IPS-18a (cell line): Measurements from ENCODE around the gene CHPT1.

Experiments
- H3K27ac ChIP-seq: one replicate; pipeline ENCODE4 v1.5.1; 2013; ENCODE audit warnings: low read length
- H3K27me3 ChIP-seq: one replicate; pipeline ENCODE4 v1.6.1; 2013; ENCODE audit warnings: mild to moderate bottlenecking, low read length; ENCODE audit not compliant: control insufficient read depth, insufficient read depth
- H3K36me3 ChIP-seq: one replicate; pipeline ENCODE4 v1.6.1; 2013; ENCODE audit warnings: low read depth, low read length; ENCODE audit not compliant: control insufficient read depth
- H3K4me1 ChIP-seq: one replicate; pipeline ENCODE4 v1.6.1; 2013; ENCODE audit warnings: low read depth, low read length; ENCODE audit not compliant: control insufficient read depth
- H3K4me3 ChIP-seq: one replicate; pipeline ENCODE4 v1.5.1; 2013; ENCODE audit warnings: low read length
- H3K9ac ChIP-seq: one replicate; pipeline ENCODE4 v1.6.1; 2013; ENCODE audit warnings: mild to moderate bottlenecking, low read length, moderate library complexity
- H3K9me3 ChIP-seq: one replicate; pipeline ENCODE4 v1.6.1; 2013; ENCODE audit warnings: low read depth, low read length; ENCODE audit not compliant: control insufficient read depth

CHPT1 gene

GRCh38 chr12:101703487-101703886 is 6.0 kb downstream of the CHPT1 start:
- H3K27me3 ChIP-seq: peaks cover 4% of the 10 kb centered on the region
- H3K4me3 ChIP-seq: no peak overlapping the region
- no peak overlapping the region for H3K27ac ChIP-seq
- H3K9ac ChIP-seq: no peak overlapping the region
- H3K36me3 ChIP-seq: no peaks in the 10 kb centered on the region
- H3K9me3 ChIP-seq: no peaks in the 10 kb centered on the region
- H3K4me1 ChIP-seq: no peaks in the 10 kb centered on the region

- H3K9ac ChIP-seq: no peak overlapping the region
- no peaks in the 10 kb centered on the region for H3K4me1 ChIP-seq
- H3K36me3 ChIP-seq: no peaks in the 10 kb centered on the region
- H3K27ac ChIP-seq: no peak overlapping the region
- no peak overlapping the region for H3K4me3 ChIP-seq
- H3K27me3 ChIP-seq: no peaks in the 10 kb centered on the region
- H3K9me3 ChIP-seq: no peaks in the 10 kb centered on the region
Observed at GRCh38 chr12:101706403-101706802, 9.0 kb downstream of the CHPT1 start.

GRCh38 chr12:101707131-101707782 is 9.8 kb downstream of the CHPT1 start:
- H3K4me1 ChIP-seq: no peaks in the 10 kb centered on the region
- no peaks in the 10 kb centered on the region for H3K9me3 ChIP-seq
- H3K4me3 ChIP-seq: no peak overlapping the region
- no peak overlapping the region for H3K27ac ChIP-seq
- no peak overlapping the region for H3K9ac ChIP-seq
- H3K27me3 ChIP-seq: no peaks in the 10 kb centered on the region
- H3K36me3 ChIP-seq: no peaks in the 10 kb centered on the region

GRCh38 chr12:101710288-101710687 is 12.8 kb downstream of the CHPT1 start:
- Histone ChIP-seq H3K9ac (no peak overlapping the region), H3K27ac (no peak overlapping the region), H3K4me3 (no peak overlapping the region), H3K36me3 (no peaks in the 10 kb centered on the region), H3K9me3 (no peaks in the 10 kb centered on the region), H3K4me1 (no peaks in the 10 kb centered on the region), H3K27me3 (no peaks in the 10 kb centered on the region)

- Histone ChIP-seq H3K9ac (no peak overlapping the region), H3K36me3 (no peaks in the 10 kb centered on the region), H3K4me1 (no peaks in the 10 kb centered on the region), H3K4me3 (no peak overlapping the region), H3K27ac (no peak overlapping the region), H3K9me3 (no peaks in the 10 kb centered on the region), H3K27me3 (no peaks in the 10 kb centered on the region)
Observed at GRCh38 chr12:101713059-101713682, 15.7 kb downstream of the CHPT1 start.

- no peak overlapping the region for H3K4me3 ChIP-seq
- H3K4me1 ChIP-seq: no peaks in the 10 kb centered on the region
- H3K9me3 ChIP-seq: no peaks in the 10 kb centered on the region
- H3K27ac ChIP-seq: no peak overlapping the region
- no peak overlapping the region for H3K9ac ChIP-seq
- no peaks in the 10 kb centered on the region for H3K36me3 ChIP-seq
- H3K27me3 ChIP-seq: no peaks in the 10 kb centered on the region
Observed at GRCh38 chr12:101713930-101714329, 16.5 kb downstream of the CHPT1 start.

GRCh38 chr12:101714877-101715444 is 17.5 kb downstream of the CHPT1 start:
- no peak overlapping the region for H3K27ac ChIP-seq
- H3K9me3 ChIP-seq: no peaks in the 10 kb centered on the region
- no peak overlapping the region for H3K9ac ChIP-seq
- H3K4me1 ChIP-seq: no peaks in the 10 kb centered on the region
- H3K27me3 ChIP-seq: no peaks in the 10 kb centered on the region
- H3K36me3 ChIP-seq: no peaks in the 10 kb centered on the region
- no peak overlapping the region for H3K4me3 ChIP-seq

- Histone ChIP-seq H3K9ac (no peak overlapping the region), H3K9me3 (no peaks in the 10 kb centered on the region), H3K4me3 (no peak overlapping the region), H3K36me3 (no peaks in the 10 kb centered on the region), H3K27me3 (no peaks in the 10 kb centered on the region), H3K27ac (no peak overlapping the region), H3K4me1 (no peaks in the 10 kb centered on the region)
Observed at GRCh38 chr12:101719566-101719965, 22.1 kb downstream of the CHPT1 start.

- H3K9me3 ChIP-seq: no peaks in the 10 kb centered on the region
- no peaks in the 10 kb centered on the region for H3K4me1 ChIP-seq
- H3K36me3 ChIP-seq: peaks cover 3% of the 10 kb centered on the region
- no peak overlapping the region for H3K9ac ChIP-seq
- no peaks in the 10 kb centered on the region for H3K27me3 ChIP-seq
- no peak overlapping the region for H3K4me3 ChIP-seq
- H3K27ac ChIP-seq: no peak overlapping the region
Observed at GRCh38 chr12:101720118-101720517, 22.7 kb downstream of the CHPT1 start.

- Histone ChIP-seq H3K4me1 (no peaks in the 10 kb centered on the region), H3K4me3 (no peak overlapping the region), H3K9ac (no peak overlapping the region), H3K9me3 (no peaks in the 10 kb centered on the region), H3K27me3 (no peaks in the 10 kb centered on the region), H3K27ac (no peak overlapping the region), H3K36me3 (peaks cover 8% of the 10 kb centered on the region)
Observed at GRCh38 chr12:101722392-101722791, 25.0 kb downstream of the CHPT1 start.

GRCh38 chr12:101727098-101727497 is 29.7 kb downstream of the CHPT1 start:
- Histone ChIP-seq H3K4me1 (no peaks in the 10 kb centered on the region), H3K4me3 (no peak overlapping the region), H3K27ac (no peak overlapping the region), H3K27me3 (no peaks in the 10 kb centered on the region), H3K36me3 (peaks cover 8% of the 10 kb centered on the region), H3K9me3 (no peaks in the 10 kb centered on the region), H3K9ac (no peak overlapping the region)

- Histone ChIP-seq H3K36me3 (peaks cover 6% of the 10 kb centered on the region), H3K27me3 (no peaks in the 10 kb centered on the region), H3K4me1 (no peaks in the 10 kb centered on the region), H3K9ac (no peak overlapping the region), H3K4me3 (no peak overlapping the region), H3K27ac (no peak overlapping the region), H3K9me3 (no peaks in the 10 kb centered on the region)
Observed at GRCh38 chr12:101729842-101730241, 32.4 kb downstream of the CHPT1 start.
